T-helper 1 cell treated with Interleukin-12 subunit alpha and Interleukin-12 subunit beta and Interleukin-4 antibody, amounts not matched to agents 30 ng/mL and 1 ng/mL, for 36 hours (primary cell): ENCODE data around the gene RMND5B. TPM values are rescaled to one million over a fixed set of nuclear protein-coding genes. Genes with fewer than 3 reads are reported as not detected.

Experiments
- intact Hi-C: fragments of 100-400 bp; cut with micrococcal nuclease; formaldehyde crosslinking; loops from one replicate; pipeline ENCODE4 v1.15.1; 2024
- total RNA-seq: library from RNA; stranded (reverse); gene quantifications from 2 replicates; pipeline ENCODE4 v1.2.3, GENCODE V29; 2022

RMND5B gene
- total RNA-seq, 1 donor from 2014 or later: 20.3 TPM

- intact Hi-C loops: loop anchor here (10.0 kb wide), 3 partner anchors 1625 to 1815 kb away; partner anchors contain the start of genes HIGD2A, NOP16, RNF44 and SQSTM1
These were observed 69.0 kb downstream of the RMND5B start for GRCh38 chr5:178199581-178200434.

Other genes starting within 250 kb of the RMND5B start
- not detected in 2 replicates for gene PROP1, start 134.8 kb upstream of the RMND5B start, total RNA-seq
- 2.0 and 2.1 TPM in 2 replicates for gene N4BP3, start 17.5 kb upstream of the RMND5B start, total RNA-seq
- gene NHP2, start 22.9 kb downstream of the RMND5B start, total RNA-seq: 139 and 141 TPM in 2 replicates
- not detected in 2 replicates for gene GMCL2, start 56.4 kb downstream of the RMND5B start, total RNA-seq
- gene HNRNPAB, start 73.5 kb downstream of the RMND5B start, total RNA-seq: 206 and 210 TPM in 2 replicates
- 180 and 182 TPM in 2 replicates for gene PHYKPL, start 101.8 kb downstream of the RMND5B start, total RNA-seq